Endothelial cell of hepatic sinusoid (primary cell): ENCODE data around the gene CAVIN2.

ENCODE experiments used
- in situ Hi-C: cut with HindIII; loops from 2 replicates; pipeline ENCODE4 v1.10.0; 2017; ENCODE audit warnings: low sequenced_read_pairs

The CAVIN2 gene

DNA sequence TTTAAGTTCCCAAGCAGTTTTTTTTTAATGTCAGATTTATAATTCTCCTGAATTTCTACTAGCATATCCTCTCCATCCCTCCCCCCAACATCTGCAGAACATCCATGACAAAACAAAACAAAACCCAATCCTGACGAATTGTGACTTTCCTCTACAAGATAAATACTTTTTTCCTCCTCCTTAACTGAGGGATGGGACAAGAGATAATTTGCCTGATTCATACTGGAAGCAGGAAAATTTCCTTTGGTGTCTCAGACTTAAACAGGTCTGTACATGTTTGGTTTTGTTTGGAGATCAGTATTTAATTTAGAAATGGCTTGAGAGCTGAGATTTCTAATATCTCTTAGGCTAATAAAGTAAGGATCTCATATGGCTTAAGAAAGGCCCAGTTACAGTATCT lies 2.2 kb downstream of the CAVIN2 start:
- in situ Hi-C loops: no loop called here

DNA sequence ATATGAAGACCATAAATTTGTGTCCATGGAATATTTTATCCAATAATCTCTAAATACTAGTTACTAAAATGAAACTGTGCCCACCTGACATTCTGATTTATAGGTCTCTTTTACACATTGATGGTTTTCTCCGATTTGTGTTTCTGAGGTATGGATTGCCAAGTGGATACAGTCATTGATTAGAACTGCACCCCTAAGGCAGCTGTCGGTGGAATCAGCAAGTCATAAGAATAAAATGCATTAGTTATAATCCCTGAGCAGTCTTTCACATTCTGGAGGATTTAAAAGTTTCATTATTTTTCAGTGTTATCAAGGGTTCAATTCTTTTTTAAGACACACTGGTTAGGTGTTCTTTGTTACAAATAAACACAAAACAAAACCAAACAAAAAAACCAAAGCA lies 6.0 kb downstream of the CAVIN2 start:
- in situ Hi-C loops: no loop called here

DNA sequence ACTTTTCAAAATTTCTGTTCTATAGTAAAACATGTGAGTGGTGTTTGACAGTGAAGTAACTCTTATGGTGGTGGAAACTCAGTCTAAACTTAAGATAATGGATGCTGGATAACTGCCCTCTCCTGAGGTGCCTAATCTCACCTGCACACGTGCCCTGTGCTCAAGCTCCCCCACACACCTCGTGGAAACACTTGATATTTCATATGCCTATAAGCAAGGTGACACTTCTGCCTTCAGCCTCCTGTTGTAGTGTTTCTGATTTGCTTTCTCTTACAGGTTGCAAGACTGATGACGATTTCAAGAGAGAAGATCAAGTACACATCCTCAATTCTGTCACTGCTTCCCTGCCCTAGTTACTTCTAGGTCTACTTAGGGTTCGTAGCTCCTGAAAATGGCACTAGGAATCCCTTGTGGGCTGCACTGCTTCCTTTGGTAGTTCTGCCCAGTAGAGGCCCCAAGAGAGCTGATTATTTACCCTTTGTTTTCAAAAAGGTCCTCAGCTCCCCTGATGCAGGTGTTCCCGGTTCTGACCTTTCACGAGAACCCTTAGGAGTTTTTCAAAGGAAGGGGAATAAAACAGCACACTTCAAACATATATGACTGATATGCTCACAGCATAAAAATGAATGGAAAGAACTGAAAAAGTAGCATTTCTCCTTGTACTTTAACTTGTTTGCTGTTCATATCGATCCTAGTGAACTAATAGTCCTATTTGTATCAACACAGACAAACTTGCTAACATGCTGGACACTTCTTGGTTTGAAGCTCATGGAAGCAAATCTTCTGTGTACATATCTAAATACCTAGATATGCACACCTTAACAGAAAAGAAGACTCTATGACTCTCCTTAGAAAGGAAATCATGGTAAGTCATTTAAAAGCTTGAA lies 6.7 kb downstream of the CAVIN2 start:
- in situ Hi-C loops: no loop called here

DNA sequence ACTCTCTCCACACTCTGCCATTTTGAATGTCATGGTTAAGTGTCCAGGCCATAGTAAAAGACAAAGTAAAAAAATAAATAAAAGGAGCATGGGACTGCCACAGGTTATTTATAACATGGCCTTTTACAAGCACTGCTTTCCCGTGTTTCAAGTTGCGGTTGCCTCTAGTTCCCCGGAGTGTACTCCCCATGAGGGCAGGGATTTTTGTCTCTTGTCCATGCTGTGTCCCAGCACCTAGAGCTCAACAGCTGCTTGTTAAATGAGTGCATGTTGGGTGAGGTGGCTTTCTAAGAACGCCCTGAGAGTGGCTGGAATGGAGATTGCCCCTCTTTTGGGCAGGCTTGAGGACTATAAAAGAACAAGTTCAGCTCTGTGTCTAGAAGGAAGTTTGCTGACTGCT lies 8.4 kb downstream of the CAVIN2 start:
- in situ Hi-C loops: no loop called here

DNA sequence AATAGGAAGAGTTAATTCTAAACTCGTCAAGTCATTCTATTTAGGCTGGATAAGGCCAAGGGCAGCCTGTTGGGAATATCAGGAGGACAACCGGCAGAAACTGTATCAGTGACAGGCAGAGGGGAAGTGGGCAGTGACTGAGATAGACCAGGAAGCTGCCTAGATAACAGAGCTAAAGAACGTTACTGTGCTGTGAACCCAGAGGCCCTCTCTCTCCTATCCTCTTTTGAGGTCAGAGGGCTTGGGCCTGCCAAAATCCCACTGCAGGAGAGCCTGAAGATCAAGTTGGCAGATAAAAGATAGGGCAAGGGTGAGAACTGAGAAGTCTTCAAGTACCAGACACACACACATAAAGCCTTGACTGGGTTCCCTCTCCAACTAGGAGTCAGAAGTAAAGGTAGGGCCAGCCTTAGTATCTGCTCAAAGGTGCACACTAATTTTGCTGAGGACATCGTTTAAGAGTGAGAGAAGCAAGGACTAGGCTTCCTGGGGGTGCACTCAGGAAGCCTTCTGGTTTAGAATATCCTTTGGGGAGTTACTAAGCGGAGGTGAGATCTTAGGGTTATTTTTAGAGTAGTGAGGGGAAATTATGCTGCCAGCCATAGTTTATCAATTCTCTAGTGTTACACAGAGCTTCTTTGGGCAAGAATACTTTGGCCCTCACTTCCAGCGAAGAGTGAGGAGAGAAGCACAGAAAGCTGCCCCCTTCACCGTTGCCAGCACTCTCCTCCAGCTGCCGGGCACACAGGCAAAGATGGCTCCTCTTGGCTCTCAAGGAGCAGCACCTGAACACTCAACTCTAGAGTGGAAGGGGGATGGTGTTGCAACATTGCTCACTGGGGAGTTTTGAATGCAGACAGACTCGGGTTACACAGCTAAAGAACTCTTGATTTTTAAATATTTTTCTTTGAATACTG lies 9.8 kb downstream of the CAVIN2 start:
- in situ Hi-C loops: no loop called here

DNA sequence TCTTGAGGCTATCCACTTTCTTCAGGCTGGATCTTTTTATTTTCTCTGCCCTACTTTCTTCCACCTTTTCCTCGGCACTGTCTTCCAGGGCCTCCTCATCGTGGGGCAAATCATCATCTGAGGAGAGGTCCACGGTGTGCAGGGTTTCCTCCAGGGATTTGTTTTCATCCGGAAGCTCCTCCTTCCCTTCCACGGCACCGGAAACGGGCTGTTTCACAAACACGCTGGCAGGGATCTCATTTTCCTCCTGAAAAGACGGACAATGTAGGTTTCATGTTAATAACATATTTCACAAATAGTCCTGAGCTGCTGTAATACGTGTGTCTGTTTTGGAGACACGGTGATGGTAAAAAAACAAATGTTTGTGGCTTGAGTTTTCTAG lies 10.4 kb downstream of the CAVIN2 start:
- in situ Hi-C loops: no loop called here

DNA sequence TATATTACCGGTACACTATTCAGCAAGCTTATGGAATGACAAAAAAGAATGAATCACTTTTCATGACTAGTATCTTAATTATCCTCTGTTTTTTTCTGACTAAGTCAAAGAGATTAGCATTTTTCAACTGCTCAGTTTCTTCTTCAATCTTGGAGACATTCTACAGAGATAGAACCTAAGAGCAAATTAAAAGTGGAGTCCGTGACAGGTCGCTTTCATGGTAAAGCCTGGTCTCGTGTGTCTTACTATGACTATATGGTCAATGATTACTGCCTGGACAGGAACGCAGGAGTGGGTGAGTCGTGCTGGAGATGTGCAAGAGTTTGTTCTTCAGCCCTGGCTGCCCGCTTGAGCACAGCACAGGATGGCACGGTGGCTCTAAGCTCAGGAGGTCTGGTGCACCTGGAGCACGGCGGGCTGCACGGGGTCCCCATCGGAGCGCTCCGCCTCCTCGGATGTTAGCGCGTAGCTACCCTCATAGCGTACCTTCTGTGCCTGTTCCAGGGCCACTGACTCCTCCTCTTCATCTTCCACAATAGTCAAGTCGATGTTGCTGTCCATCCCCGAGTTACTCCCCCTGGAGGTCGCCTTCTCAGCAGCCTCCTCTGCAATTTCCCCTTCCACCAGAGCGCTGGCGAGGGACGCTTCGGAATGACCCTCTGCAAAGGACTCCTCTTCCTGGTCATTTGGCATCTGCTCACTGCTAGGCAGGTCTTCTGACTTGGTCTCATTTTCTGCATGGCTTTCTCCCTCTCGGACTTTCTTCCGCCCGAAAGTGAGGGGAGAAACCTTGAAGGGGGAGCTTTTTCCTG lies 11.1 kb downstream of the CAVIN2 start:
- in situ Hi-C loops: no loop called here

DNA sequence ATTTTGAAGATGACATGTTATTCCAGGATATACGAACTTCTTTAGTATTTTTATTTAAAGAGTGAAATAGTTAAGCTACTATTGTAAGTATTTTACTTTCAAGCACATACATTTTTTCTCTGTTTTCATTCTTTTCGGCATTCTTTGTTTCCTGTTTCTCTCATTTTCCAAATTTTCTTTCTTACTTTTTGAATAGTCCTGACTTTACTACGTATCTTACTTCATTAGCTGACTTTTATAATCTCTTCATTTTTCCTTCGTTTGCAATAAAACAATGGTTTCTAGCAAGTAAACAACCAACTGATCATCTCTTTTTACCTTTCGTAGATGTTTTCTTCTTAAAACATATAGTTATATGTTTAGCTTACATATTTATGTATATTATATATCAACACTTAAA lies 11.8 kb downstream of the CAVIN2 start:
- in situ Hi-C loops: no loop called here

DNA sequence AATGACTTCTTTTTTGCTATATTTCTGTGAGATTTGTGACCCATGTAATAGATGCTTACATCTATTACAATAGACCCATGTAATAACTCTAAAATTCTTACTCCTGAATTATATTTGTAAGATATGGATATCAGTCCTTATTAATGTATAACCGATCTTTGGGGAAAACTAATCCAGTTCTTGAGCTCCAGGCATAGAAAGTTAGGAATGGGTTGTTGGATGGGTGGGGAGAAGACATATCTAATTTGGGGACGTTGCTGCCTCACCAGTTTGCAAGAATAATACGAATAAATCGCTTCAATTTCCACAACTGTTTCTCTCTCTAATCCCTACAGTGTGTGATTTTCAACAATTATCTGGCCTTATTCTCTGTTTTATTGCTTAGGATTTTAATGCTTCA lies 13.5 kb downstream of the CAVIN2 start:
- in situ Hi-C loops: no loop called here

DNA sequence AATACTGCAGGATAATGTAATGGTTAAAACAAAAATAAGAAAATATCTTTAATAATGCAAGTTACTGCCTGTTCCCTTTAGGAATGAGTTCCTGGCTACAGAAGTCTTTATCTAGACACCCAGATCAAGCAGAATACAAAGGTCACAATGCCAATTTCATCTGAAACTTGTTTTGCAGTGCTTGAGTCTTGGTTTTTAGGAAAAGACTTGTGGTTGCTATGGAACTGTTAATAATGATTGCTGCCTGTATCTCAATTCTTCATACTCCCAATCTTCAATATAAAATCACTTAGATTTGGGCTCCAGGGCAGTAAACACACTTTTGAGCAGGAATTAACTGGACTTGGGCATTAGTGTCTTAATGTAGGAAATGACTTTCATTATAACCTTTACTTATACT lies 14.2 kb downstream of the CAVIN2 start:
- in situ Hi-C loops: no loop called here

DNA sequence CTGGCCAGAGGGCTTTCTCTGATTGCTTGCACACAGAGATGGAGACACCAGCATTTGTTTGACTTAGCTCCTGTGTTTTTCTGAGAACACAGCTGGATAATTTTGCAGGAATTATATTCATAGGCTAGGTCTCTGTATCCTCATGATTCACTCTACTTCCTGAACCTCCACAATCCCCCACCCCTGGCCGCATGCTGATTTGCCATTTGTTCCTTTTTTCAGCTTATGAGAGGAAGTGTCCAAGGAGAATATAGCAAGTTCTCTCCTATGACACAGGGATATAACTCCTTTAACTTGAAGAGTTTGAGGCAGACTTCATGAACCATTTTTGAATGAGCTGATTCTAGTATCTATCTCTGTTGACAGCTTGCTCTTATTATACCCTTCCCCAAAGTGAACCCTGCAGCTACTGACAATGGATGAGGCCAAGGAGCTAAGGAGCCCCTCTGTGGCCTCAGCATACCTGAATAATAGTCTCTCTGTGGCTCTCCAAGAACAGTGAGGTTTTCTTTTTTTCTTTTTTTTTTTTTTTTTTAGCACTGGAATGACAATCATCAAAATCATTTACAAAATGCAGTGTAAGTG lies 15.4 kb downstream of the CAVIN2 start:
- in situ Hi-C loops: no loop called here

DNA sequence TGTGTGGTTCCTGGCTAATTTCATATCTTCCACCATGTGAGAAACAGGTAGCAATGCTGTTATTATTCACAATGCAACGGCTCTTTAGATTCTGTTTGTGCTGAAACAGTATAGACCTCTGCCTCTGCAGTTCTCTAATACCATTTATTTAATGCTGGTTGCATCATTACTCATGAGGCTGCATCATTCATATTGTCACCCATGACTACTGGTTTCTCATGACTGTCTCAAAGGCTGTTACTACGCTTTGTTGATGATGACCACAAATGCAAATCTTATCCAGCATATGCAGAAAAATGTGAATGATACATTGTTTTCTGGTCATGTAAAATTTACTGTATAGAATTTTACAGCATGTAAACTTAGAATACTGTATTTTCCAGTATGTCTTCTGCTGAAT lies 22.5 kb downstream of the CAVIN2 start:
- in situ Hi-C loops: loop anchor here (25.0 kb wide), 2 partner anchors 262 to 463 kb away; no protein-coding TSS in a partner anchor

DNA sequence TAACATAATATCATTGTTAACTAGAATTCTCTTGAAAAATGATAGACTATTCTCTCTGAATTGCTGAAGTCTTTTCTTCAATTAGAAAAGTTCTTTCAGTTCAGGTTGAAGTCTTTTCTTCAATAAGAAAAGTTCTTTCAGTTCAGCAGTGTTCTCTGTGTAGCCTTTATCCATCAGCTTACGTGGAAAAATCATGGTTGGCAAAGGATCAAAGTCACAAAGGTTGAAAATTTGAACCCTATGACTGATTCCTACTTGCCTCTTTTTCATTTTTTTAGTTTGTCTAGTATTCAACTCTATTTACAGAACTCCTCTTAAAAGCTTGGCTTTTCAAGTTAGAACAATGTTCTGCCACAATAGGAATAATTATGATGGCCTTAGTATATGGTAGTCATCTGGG lies 25.8 kb downstream of the CAVIN2 start:
- in situ Hi-C loops: loop anchor here (25.0 kb wide), 2 partner anchors 259 to 466 kb away; no protein-coding TSS in a partner anchor

DNA sequence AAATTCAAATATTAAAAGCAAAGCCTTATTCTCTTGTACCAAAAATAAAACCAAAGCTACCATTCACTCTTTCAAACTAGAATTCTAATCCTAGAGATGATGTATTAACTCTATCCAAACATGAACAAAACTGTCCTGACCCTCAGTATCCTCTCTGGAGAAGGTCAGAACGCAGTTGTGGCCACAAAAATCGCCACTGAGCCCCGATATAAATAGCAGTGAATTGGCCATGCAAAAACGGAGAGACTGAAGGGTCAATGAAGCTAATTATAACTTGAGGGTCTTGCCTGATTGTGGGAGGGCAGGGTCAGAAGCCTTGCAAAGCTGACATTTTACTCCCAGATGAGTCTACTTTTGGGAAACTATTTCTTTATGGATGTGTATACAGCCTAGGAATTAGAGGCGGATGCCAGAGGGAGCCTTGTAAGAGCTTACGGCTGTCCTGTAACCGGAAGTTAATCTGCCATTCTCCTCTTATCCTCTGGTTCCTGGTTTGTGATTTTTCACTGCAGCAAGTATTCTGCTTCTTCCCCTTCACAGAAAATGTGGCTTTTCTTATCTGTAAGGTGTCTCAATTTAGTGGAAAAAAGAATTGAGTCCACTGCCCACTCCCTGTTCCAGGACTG lies 28.1 kb downstream of the CAVIN2 start:
- in situ Hi-C loops: loop anchor here (10.0 to 25.0 kb wide), 3 partner anchors 257 to 468 kb away; no protein-coding TSS in a partner anchor

DNA sequence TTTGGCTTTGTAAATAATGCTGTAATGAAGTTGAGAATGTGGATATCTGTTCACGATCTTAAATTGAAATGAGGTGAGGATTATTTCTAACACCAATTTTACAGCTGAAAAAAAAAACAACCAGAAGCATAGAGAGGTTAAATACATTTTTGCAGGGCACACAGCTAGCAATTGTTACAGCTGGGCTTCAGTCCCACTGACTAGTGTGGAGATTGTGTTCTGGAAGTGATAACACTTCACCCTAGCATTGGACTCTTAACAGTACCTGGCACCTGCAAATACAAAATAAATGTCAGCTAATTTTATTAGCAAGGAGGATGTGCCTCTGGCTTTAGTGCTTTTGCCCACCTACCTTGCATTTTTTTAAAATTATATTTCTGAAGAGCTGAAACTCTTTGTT lies 28.8 kb downstream of the CAVIN2 start:
- in situ Hi-C loops: loop anchor here (10.0 to 25.0 kb wide), 3 partner anchors 256 to 469 kb away; no protein-coding TSS in a partner anchor

DNA sequence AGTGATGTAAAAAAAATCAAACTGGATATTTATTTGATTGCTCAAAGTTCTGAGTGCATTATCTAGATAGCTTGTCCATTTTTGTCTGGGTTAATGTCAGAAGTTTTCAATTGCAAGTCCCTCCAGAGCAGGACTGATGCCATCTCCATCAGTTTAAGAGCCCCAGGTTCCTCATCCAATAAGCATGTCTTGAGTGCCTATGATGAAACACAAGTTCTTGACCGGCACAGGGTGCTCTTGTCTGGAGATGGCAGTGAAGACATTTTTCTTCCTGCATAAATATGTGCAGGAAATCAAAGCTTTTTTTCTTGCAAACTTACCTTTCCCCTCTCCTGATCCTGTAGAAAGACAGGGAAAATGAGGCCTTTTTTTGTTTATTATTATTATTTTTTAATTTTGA lies 31.9 kb downstream of the CAVIN2 start:
- in situ Hi-C loops: loop anchor here (10.0 to 25.0 kb wide), 3 partner anchors 253 to 472 kb away; no protein-coding TSS in a partner anchor

DNA sequence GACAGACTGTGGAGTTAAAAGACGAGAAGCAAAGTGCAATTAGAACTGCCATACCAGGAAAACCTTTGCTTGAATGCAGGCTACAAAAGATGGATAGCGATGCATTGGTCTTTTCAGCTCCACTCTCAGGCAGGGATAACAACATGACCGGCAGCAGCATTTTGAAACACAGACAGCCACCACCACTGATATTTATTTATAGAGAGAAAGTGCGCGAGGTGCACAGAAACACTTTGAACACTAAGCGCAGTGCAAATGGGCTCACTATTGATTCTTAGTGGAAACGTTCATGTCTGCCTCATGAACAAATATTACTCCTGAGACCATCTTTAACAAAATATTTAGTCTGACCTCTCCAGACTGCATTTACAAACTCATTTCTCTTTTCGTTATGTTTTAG lies 32.9 kb downstream of the CAVIN2 start:
- in situ Hi-C loops: loop anchor here (5.0 to 25.0 kb wide), 4 partner anchors 48 to 473 kb away; no protein-coding TSS in a partner anchor

DNA sequence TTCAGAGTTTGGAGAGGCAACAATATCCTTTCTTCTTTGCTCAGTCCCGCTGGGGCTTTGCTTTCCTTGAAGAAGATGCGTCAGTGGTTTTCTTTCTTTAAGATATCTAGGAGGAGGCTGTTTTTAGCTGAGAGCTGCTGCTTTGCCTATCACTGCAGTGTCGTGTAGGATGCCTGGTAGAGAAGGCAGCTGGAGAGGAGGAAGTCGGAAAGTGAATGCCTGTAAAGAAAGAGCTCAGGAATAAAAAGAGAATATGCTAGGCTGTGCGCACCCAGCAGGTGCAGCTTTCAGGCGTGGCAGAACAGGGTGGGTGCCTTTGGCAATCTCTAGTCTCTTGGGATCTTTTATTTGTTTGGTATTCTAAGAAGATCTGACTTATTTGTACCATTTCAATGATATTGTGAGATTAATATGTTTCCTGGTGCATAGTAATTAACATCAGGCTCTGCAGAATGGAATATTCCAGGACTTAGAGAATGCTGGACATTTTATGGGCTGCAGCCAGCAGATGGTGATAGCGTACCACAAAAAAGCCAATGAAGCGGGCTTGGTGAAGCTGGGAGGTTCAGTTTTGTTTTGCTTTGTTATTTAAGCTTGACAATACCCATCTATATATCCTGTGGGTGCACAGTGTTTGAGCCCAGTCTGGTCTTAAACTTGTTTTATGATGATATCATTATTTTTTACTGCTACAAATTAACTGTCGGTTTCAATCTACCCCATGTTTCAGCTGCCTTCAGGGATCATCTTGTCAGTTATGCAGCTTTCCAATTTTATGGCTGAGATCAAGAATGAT lies 34.9 kb downstream of the CAVIN2 start:
- in situ Hi-C loops: loop anchor here (5.0 to 25.0 kb wide), 4 partner anchors 50 to 475 kb away; no protein-coding TSS in a partner anchor

DNA sequence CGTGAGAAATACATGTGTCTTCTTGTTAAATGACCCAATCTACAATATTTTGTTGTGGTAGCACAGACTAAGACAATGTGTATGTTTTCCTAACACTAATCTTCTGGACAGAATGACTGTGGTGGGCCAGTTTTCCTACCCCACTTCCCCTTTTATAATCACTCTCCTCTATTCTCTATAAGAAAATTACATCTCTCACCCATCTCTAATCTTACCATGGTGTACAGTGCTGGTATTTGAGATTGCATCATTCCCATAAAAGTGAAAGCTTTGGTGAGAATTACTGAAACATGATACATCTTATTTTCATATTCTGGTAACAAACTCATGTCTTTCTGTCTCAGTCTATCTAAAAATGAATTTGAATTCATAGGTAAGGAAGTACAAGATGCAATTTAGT lies 40.5 kb downstream of the CAVIN2 start:
- in situ Hi-C loops: loop anchor here (25.0 kb wide), 2 partner anchors 244 to 481 kb away; no protein-coding TSS in a partner anchor
